ENCODE results near the gene SMAD7.

Gene SMAD7

DNA sequence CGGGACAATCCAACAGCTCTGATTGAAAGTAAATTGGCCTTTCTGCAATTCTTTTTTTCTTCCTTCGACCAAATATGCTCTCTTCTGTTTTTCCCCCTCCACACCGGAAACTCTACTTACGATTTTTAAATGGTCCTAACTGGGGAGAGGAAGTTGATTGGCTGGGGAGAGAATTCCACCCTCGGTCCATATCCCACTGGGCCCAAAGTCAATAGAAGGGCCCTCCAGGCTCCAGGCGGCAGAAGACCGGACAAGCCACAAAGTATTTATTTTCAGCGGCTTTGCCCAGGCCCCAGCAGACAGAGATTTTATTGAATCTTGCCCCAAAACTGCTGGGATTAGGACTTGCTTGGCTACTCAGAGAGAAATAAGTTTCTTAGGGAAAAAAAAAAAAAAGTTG, 37.1 kb upstream of the SMAD7 start:
- no peak for DNase-seq (ENCODE audit: low read depth in 1 of 2, low spot score in 1 of 2)

DNA sequence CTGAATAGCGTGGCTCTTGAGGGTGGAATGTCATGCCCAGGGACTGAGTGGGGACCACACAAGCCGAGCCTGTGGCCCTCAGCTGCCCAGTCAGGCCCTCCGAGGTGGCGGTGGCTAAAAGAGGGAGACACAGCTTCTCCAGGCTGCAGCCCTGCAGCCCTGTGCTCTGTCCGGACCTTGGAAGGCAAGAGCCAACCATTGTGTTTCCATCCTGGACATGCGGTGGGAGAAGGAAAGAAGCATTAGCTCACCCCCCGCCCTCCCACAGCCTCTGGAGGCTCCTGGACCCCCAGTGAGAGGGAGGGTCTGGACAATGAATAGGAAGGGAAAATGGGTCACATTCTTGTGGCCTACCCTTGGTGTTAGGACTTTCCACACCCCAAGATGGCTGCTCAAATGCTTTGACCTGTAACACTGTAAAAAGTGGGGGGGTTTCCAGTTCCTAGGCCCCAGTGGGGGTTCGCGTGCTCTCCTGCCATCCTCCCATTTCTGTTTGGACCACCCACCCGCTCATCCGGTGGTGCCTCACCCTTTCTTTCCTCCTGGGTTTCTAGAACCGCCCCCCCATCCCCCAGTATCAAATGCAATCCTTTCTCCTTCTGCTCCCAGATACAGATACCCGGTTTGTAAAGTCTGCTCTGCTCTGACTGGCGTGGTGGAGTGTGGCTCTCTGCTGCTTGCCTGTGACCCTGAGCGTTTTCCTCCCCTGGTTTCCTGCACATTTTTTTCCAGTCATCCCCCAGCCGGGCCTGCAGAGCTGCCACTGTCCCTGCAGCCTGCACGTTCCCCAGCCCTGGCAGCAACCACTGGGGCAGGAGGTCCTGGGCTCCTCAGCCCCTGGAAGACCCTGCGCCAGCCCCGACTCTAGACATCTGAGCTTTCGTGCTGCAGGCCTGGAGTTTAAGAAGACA, 36.3 kb upstream of the SMAD7 start:
- DNase-seq (ENCODE audit: low read depth in 1 of 2, low spot score in 1 of 2) = no peak

GRCh38 chr18:48985161-48985560, 34.4 kb upstream of the SMAD7 start:
- no peak for DNase-seq (ENCODE audit: low read depth in 1 of 2, low spot score in 1 of 2)

DNA sequence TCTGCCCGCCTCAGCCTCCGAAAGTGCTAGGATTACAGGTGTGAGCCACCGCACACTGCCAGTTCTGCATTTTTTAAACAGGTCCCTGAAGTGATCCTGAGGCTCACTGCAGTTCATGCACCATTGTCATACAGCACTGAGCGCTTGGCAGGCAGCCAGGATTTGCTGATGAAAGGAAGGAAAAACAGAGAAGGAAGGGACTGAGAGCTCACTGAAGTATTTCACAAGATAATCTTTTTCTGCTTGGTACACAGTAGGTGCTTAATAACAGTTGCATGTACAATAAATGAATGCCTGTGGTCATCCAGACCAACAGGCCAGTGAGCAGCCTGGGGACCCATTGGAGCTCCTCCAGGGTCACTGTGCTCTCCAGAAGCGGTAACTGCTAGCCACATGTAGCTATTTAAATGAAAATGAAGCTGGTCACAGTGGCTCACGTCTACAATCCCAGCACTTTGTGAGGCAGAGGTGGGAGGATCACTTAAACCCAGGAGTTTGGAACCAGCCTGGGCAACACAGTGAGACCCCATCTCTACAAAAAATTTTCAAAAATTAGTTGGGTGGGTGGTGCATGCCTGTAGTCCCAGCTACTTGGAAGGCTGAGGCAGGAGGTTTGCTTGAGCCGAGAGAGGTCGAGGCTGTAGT, 33.1 kb upstream of the SMAD7 start:
- DNase-seq (ENCODE audit: low read depth in 1 of 2, low spot score in 1 of 2) = no peak

GRCh38 chr18:48982266-48982665, 31.5 kb upstream of the SMAD7 start:
- DNase-seq (ENCODE audit: low read depth in 1 of 2, low spot score in 1 of 2) = no peak

DNA sequence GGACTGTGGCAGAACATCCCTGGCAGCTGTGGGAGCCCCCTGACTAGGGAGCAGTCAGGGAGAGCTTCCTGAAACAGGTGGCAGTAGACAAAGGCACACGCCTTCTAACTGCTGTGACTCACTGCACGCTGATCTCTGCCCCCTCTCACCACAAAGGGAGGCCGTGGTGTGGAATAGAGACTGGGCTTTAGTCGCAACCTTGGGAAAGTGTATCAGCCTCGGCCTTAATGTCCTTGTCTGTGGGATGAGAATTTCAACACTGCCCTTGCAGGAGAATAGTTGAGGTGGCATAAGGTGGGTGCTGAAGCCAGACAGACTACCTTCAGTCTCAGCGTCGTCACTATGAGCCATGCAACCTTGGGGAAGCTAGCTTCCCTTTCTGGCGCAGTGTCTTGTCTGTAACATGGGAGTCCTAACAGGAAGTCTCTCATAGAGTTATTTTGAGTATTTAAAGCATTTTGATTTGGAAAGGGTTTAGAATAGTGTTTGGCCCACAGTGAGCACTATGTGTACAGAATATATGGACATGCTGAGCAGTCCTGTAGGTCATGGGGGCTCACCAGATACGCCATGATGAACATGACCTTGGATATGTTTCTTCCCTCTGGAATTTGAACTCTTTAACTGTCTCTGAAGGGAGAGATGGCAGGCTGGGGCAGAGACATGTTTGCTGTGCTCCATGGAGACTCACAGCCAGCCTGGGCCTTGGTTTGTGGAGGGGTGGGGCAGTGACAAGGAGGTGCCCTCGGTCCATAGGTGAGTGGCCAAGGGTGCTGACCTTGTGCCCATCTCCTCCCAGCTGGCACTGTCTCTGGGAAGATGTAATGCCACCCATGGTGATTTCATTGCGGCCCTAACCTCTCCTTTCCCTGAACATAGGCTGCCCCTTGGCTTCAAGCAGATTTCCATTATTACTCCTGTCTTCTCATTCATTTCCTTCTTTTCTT, 29.5 kb upstream of the SMAD7 start:
- DNase-seq (ENCODE audit: low read depth in 1 of 2, low spot score in 1 of 2) = no peak

DNA sequence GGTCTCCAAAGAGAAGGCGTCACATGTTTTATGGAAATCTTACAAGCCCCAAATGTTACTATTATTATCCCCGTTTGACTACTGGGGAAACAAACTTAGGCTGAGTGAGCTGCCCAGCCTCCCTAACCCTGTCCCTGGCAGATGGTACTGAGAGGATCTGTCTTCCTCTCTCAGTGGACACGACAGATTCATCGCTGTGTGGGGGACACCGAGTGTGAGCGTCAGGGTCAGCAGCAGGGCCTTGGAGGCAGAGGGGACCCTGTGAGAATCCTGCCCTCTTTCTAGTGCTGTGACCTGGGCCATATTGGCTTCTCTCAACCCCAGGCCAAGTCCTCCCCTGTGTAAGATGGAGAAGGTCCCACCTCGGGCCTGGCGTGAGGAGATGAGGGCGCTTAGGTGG, 27.1 kb upstream of the SMAD7 start:
- no peak for DNase-seq (ENCODE audit: low read depth in 1 of 2, low spot score in 1 of 2)

DNA sequence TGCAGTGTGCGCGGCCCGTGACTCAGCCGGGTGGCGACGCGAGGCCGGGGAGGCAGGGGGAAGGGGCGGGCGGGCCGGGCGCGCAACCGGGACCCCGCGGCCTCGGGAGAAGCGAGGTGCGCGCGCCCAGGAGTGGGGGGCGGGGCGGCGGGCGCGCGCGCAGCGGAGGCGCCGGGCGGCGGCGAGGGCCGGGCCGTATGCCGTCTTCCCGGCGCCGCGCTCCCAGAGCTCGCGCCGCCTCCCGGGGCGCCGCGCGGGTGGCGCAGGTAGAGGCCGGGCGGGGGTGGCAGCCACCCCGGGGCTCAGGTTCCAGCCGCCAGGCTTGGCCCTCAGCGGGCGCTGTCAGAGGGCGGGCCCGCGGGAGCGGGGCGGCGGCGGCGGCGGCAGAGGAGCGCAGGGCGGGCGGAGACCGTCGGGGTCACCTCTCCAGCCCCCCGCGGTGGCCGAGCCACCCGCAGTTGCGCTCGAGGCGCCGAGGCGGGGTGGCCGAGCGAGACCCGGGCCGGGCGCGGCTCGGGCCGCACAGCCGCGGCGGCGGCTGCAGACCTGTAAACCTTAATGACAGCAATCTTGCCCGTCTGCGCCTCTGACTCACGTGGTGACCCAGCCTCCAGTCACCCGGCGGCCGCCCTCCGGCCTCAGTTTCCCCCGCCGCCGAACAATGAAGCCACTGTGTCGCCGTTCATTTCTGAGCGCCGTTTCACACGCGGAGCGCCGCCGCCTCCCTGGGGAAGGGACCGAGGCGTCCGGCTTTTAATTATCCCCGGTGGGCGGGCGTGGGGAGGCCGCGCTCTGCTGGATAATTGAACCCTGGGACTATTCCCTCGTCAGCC, 25.3 kb upstream of the SMAD7 start:
- peak in 1 of 2 donors; percentile 35 for DNase-seq (ENCODE audit: low read depth in 1 of 2, low spot score in 1 of 2)

DNA sequence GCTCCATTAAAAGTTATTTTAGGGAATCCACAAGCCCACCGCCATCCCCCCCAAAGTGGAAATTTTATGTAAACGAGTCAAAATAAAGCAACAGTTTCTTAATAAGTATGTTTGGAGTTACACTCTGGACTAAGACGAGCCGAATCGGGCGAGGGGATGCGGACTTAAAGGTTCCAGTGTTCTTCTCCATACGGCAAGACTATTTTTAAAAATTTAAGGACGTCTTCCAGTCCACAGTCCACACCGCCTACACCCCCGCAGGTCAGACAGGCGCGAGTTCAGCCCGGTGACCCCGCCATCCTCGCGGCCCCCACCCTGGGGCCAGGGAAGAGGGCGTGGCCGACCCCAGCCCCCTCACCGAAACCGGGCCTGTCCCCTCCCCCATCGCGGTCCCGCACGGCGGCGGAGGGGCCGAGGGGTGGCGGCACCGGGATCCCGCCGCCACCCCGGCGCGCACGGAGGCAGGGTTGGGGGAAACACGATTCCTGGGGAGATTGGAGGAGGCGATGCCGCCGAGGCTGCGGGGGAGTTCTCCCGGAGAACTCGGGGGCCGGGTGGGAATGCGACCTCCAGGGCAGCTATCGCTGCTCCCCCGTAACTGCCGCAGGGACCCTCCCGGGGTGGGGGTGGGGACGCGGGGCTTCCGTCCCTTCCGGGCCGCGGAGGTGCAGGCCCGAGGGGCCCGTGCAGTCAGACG, 24.5 kb upstream of the SMAD7 start:
- no peak for DNase-seq (ENCODE audit: low read depth in 1 of 2, low spot score in 1 of 2)

GRCh38 chr18:48974304-48975119, 23.7 kb upstream of the SMAD7 start:
- DNase-seq (ENCODE audit: low read depth in 1 of 2, low spot score in 1 of 2) = no peak

- no peak for DNase-seq (ENCODE audit: low read depth in 1 of 2, low spot score in 1 of 2)
These were observed 23.0 kb upstream of the SMAD7 start for GRCh38 chr18:48973731-48974130.

DNA sequence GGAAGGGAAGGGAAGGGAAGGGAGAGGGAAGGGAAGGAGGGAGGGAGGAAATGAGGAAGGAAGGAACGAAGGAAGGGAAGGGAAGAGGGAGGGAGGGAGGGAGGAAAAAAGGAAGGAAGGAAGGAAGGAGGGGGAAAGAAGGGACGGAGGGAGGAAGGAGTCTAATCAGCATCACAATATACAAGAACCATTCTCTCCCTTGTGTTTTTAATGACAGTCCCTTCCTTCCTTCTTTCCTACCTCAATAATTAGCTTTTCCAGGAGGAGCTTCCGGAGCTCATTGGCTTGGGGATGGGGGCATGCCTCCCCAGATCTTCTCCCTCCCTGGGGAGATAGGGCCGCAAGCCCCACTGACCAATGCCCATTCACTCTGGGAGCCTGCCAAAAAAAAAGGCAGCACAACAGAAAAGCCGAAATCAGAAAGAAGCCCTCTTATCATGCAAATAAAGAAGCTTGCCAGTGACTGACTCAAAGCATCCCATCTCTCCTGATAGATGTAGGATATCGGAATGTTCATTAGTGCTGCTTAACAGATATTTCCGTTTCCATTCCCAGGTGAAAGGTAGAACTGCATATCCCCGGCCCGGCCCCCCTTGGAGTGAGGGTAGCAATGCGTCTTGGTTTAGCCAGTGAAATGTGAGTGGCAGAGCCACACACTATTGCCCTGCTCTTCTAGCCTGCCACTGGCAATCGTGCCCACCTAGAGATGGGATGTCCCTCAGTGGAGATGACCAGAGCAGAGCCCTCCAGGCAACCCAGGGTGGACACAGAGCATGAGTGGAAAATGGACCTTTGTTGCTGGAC, 17.8 kb upstream of the SMAD7 start:
- no peak for DNase-seq (ENCODE audit: low read depth in 1 of 2, low spot score in 1 of 2)

DNA sequence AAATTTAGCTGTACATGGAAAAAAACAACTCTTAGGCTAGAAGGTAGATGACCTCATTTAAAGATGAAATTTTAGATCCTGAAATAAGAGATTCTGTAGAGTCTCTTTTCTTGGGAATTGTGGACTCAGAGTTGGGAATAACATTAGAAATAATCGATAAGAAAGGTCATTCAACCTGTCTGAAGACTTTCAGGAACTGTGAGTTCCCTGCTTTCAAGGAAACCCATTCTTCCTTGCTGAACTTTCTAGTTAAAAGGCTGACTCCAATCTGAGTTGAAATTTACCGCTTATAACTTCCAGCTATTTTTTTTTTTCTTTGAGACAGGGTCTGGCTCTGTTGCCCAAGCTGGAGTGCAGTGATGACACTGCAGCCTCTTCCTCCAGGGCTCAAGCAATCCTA, 16.8 kb upstream of the SMAD7 start:
- no peak for DNase-seq (ENCODE audit: low read depth in 1 of 2, low spot score in 1 of 2)

DNA sequence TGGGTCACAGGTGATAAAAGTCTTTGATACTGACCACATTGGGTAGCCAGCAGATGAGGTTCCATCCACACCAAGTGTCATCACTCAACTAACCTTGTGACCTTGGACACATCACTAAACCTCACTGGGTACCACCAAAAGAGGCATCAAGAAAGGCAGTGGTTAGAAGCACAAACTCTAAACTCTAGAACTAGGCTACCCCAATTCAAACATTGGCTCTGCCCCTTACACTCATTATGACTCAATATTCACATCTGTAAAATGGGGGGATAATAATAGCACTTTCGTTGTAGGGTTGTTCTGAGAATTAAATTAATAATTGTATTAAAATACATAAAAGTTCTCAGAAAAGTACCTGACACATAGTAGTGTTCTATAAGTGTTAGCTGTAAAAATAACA, 15.8 kb upstream of the SMAD7 start:
- DNase-seq (ENCODE audit: low read depth in 1 of 2, low spot score in 1 of 2) = no peak

DNA sequence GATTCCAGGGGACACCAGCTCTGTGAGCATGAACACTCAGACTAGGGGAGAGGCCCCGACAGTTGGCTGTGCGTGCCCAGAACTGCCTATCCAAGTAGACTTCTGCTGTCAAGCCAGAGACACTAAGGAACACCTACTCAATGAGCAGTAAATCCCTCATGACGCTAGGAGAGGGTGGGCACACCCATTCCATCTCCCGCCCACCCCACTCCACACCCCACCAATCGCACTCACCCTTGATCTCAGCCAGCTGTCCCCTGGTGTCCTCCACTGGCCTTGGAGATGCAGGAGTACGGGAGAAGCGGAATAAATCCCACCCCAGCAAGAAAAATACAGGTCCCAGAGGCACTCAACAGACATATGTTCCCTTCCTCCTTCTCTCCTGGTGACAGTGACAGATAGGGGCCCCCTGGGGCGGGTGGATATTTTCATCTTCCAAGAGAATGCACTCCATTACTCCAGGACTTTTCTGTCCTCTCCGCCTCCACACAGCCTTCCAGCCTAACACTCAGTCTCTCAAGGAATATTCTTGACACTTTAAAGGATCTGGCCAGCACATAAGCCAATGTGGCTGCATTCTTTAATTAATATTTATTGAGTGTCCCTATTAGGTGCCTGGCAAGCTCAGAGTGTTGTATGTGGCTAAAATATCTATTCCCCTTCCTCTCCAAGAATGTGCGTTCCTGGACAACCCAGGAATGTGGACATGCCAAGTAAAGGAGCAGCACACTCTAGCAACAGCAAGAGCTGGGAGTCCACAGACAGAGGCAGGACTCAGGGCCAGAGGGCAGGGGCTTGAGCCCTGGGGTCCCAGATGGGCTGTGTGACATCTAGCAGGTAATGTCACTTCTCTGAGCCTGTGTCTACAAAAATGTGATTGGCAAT, 13.1 kb upstream of the SMAD7 start:
- DNase-seq (ENCODE audit: low read depth in 1 of 2, low spot score in 1 of 2) = no peak

- DNase-seq (ENCODE audit: low read depth in 1 of 2, low spot score in 1 of 2) = no peak
These were observed 12.3 kb upstream of the SMAD7 start for GRCh38 chr18:48962994-48963561.
